Spinal cord (tissue), 10 donors: ENCODE measurements around the gene THSD7A. TPM values are rescaled to one million over a fixed set of nuclear protein-coding genes. Genes with fewer than 3 reads are reported as not detected.

ENCODE experiments used
- DNase-seq, 6 donors: peaks; one replicate each; pipeline versions ENCODE4 v3.0.0 to v3.0.0-alpha.2; 2013 to 2015; ENCODE audit warnings: low spot score in 6 of 6, low read depth in 4 of 6
- H3K27ac ChIP-seq: one replicate; pipeline ENCODE4 v1.5.1; 2013; ENCODE audit warnings: low read depth, low read length, control low read depth
- H3K27me3 ChIP-seq: one replicate; pipeline ENCODE4 v1.6.1; 2013; ENCODE audit warnings: low read length; ENCODE audit not compliant: control insufficient read depth, insufficient read depth
- H3K36me3 ChIP-seq: one replicate; pipeline ENCODE4 v1.6.1; 2013; ENCODE audit warnings: low read length; ENCODE audit not compliant: control insufficient read depth, insufficient read depth
- H3K4me1 ChIP-seq: one replicate; pipeline ENCODE4 v1.6.1; 2013; ENCODE audit warnings: low read length; ENCODE audit not compliant: control insufficient read depth, insufficient read depth
- H3K4me3 ChIP-seq: one replicate; pipeline ENCODE4 v1.5.1; 2013; ENCODE audit warnings: low read depth, low read length, control low read depth
- H3K9me3 ChIP-seq: one replicate; pipeline ENCODE4 v1.6.1; 2013; ENCODE audit warnings: low read length; ENCODE audit not compliant: control insufficient read depth, insufficient read depth
- WGBS: methylation state at CpG from one replicate; pipeline ENCODE4 v1.1.5; 2013; ENCODE audit warnings: missing lambda C conversion rate; ENCODE audit not compliant: insufficient coverage; 5-methylcytosine and 5-hydroxymethylcytosine counted together
- polyA plus RNA-seq, 2 donors: library from polyadenylated mRNA; unstranded; fragments of 120-200 nt; gene quantifications; one replicate each; pipeline ENCODE4 v1.2.1, GENCODE V29; 2013; ENCODE audit not compliant: insufficient read length in 2 of 2
- total RNA-seq, 2 donors: library from RNA; depleted of rRNA in 1 of 2; stranded (reverse); fragments of 120-200 nt in 1 of 2; fragments of >200 nt in 1 of 2; gene quantifications; one replicate each; pipeline versions ENCODE4 v1.2.3 to v1.2.4, GENCODE V29; 2013 to 2014
- donor health status: healthy.

THSD7A gene
- total and polyA plus RNA-seq, 4 donors, result 15.7 to 50.5 (median 20.4) TPM

- Histone ChIP-seq H3K9me3 (no peaks in the 10 kb centered on the region), H3K27ac (no peak overlapping the region), H3K27me3 (no peaks in the 10 kb centered on the region), H3K4me1 (no peaks in the 10 kb centered on the region), H3K36me3 (peaks cover 2% of the 10 kb centered on the region), H3K4me3 (no peak overlapping the region)
- 100% methylated on average over 2 of the region's 4 CpGs for WGBS
- DNase-seq, result no peak
Observed at GRCh38 chr7:11589251-11589650, 242.7 kb downstream of the THSD7A start.

GRCh38 chr7:11587814-11588213 is 244.2 kb downstream of the THSD7A start:
- no peaks in the 10 kb centered on the region for H3K4me1 ChIP-seq
- WGBS, result no CpG with 5 or more reads among the region's 1 CpG
- H3K27me3 ChIP-seq, result no peaks in the 10 kb centered on the region
- no peak for DNase-seq
- H3K9me3 ChIP-seq, result no peaks in the 10 kb centered on the region
- H3K4me3 ChIP-seq, result no peak overlapping the region
- H3K27ac ChIP-seq, result no peak overlapping the region
- peaks cover 2% of the 10 kb centered on the region for H3K36me3 ChIP-seq

GRCh38 chr7:11587048-11587447 is 244.9 kb downstream of the THSD7A start:
- Histone ChIP-seq H3K27me3 (no peaks in the 10 kb centered on the region), H3K4me1 (no peaks in the 10 kb centered on the region), H3K9me3 (no peaks in the 10 kb centered on the region), H3K36me3 (peaks cover 2% of the 10 kb centered on the region), H3K4me3 (no peak overlapping the region), H3K27ac (no peak overlapping the region)
- WGBS, result no CpG with 5 or more reads among the region's 2 CpGs
- DNase-seq, result no peak

GRCh38 chr7:11584406-11585031 is 247.5 kb downstream of the THSD7A start:
- Histone ChIP-seq H3K36me3 (no peaks in the 10 kb centered on the region), H3K9me3 (no peaks in the 10 kb centered on the region), H3K27me3 (no peaks in the 10 kb centered on the region), H3K27ac (no peak overlapping the region), H3K4me3 (no peak overlapping the region), H3K4me1 (no peaks in the 10 kb centered on the region)
- no CpG with 5 or more reads among the region's 2 CpGs for WGBS
- no peak for DNase-seq

- Histone ChIP-seq H3K4me1 (no peaks in the 10 kb centered on the region), H3K36me3 (no peaks in the 10 kb centered on the region), H3K27me3 (no peaks in the 10 kb centered on the region), H3K4me3 (no peak overlapping the region), H3K27ac (no peak overlapping the region), H3K9me3 (no peaks in the 10 kb centered on the region)
- WGBS, result no CpG with 5 or more reads among the region's 4 CpGs
- peak in 2 of 6 donors; percentile 14 to 85 for DNase-seq
Observed at GRCh38 chr7:11579141-11579540, 252.9 kb downstream of the THSD7A start.

GRCh38 chr7:11576310-11576709 is 255.7 kb downstream of the THSD7A start:
- Histone ChIP-seq H3K9me3 (no peaks in the 10 kb centered on the region), H3K4me1 (no peaks in the 10 kb centered on the region)

GRCh38 chr7:11573128-11573750 is 258.8 kb downstream of the THSD7A start:
- peak in 1 of 6 donors; percentile 29 for DNase-seq
- H3K4me1 ChIP-seq, result no peaks in the 10 kb centered on the region
- H3K27me3 ChIP-seq, result no peaks in the 10 kb centered on the region
- H3K9me3 ChIP-seq, result no peaks in the 10 kb centered on the region
- H3K27ac ChIP-seq, result no peak overlapping the region
- WGBS, result no CpG with 5 or more reads among the region's 1 CpG
- H3K4me3 ChIP-seq, result no peak overlapping the region
- H3K36me3 ChIP-seq, result no peaks in the 10 kb centered on the region

More at GRCh38 chr7:11576310-11576709, 255.7 kb downstream of the THSD7A start:
- Histone ChIP-seq H3K4me3 (no peak overlapping the region), H3K36me3 (no peaks in the 10 kb centered on the region), H3K27ac (no peak overlapping the region), H3K27me3 (no peaks in the 10 kb centered on the region)
- 100% methylated on average over 1 of the region's 4 CpGs for WGBS
- peak in 1 of 6 donors; percentile 38 for DNase-seq

- no peak for DNase-seq
- no CpG with 5 or more reads among the region's 2 CpGs for WGBS
- Histone ChIP-seq H3K27me3 (no peaks in the 10 kb centered on the region), H3K4me3 (no peak overlapping the region), H3K27ac (no peak overlapping the region), H3K9me3 (no peaks in the 10 kb centered on the region), H3K4me1 (no peaks in the 10 kb centered on the region), H3K36me3 (no peaks in the 10 kb centered on the region)
Observed at GRCh38 chr7:11570922-11571550, 261.0 kb downstream of the THSD7A start.

- no peak for DNase-seq
- H3K27me3 ChIP-seq, result no peaks in the 10 kb centered on the region
- no peaks in the 10 kb centered on the region for H3K4me1 ChIP-seq
- H3K27ac ChIP-seq, result no peak overlapping the region
- no CpG with 5 or more reads among the region's 1 CpG for WGBS
- no peaks in the 10 kb centered on the region for H3K9me3 ChIP-seq
- H3K4me3 ChIP-seq, result no peak overlapping the region
- H3K36me3 ChIP-seq, result no peaks in the 10 kb centered on the region
Observed at GRCh38 chr7:11570205-11570604, 261.8 kb downstream of the THSD7A start.

- Histone ChIP-seq H3K4me1 (no peaks in the 10 kb centered on the region), H3K4me3 (no peak overlapping the region), H3K36me3 (no peaks in the 10 kb centered on the region), H3K27me3 (no peaks in the 10 kb centered on the region), H3K9me3 (no peaks in the 10 kb centered on the region), H3K27ac (no peak overlapping the region)
- DNase-seq, result no peak
- no CpG with 5 or more reads among the region's 3 CpGs for WGBS
Observed at GRCh38 chr7:11567571-11567970, 264.4 kb downstream of the THSD7A start.
